GM19328 (cell line): ENCODE measurements around the gene HYAL1.
"Not testable (repeated sequence)": the region's sequence is repeated elsewhere in the genome, so short reads cannot be mapped to it uniquely, and the experiment has no call there.

ENCODE experiments used
- ATAC-seq: cut with Tn5 transposase; IDR thresholded peaks from one replicate; pipeline ENCODE4 v1.9.1; 2021; ENCODE audit warnings: mild to moderate bottlenecking, moderate library complexity; ENCODE audit not compliant: unreplicated experiment

HYAL1 gene

DNA sequence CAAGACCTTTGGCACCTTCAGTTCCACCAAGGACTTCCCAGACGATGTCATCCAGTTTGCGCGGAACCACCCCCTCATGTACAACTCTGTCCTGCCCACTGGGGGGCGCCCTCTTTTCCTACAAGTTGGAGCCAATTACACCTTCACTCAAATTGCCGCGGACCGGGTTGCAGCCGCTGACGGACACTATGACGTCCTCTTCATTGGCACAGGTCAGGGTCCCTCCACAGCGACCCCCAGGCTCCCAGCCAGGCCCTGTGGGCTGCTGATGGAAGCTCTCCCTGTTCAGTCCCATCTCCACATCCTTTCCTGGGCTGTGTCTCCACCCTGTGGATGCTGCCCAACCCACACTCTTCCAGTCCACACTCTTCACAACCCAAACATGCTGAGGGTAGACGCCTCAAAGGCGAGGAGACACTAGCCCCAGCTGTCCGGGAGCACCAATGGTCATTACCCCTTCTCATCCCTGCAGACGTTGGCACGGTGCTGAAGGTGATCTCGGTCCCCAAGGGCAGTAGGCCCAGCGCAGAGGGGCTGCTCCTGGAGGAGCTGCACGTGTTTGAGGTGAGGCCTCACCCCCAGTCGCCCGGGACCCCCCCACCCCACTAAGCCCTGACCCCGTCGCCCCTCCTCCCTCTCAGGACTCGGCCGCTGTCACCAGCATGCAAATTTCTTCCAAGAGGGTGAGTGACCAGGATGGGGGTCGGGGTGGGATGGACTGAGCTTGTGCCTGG, 28.8 kb downstream of the HYAL1 start:
- no peak for ATAC-seq

DNA sequence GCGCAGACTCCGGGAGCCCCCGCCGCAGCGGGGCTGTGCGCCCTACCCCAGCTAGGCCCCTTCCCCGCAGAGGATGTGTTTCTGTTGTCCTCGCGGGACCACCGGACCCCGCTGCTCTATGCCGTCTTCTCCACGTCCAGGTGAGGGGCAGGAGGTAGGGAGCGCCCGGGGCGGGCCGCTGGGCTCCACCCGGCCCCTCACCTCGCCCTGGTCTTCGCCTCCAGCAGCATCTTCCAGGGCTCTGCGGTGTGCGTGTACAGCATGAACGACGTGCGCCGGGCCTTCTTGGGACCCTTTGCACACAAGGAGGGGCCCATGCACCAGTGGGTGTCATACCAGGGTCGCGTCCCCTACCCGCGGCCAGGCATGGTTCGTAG, 29.7 kb downstream of the HYAL1 start:
- ATAC-seq: no peak

GRCh38 chr3:50272911-50273688, 30.3 kb downstream of the HYAL1 start:
- ATAC-seq: peak; percentile 81

- ATAC-seq: not testable (repeated sequence)
Observed at GRCh38 chr3:50272538-50272910, 30.9 kb downstream of the HYAL1 start.

DNA sequence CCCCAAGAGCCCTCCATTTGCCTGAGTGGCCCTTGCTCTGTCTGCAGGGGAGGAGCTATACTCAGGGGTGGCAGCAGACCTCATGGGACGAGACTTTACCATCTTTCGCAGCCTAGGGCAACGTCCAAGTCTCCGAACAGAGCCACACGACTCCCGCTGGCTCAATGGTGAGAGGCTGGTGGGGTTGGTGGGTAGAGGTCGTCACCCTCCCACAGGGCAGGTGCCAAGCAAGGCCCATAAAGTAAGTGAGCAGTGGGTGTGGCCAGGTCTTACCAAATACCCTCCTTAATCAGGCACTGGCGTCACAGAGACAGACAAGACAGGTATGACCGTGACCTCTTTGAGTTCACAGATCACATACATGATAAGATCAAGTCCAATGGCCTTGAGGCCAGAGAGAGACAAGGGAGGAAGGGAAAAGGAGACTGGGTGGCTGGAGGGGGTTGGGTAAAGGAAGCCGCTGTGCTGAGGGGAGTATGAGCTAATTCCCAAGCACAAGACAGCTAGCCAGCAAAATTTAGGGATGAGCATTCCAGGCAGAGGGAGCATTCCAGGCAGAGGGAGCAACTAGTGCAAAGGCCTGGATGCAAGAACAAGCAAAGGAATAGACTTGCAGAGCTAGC, 31.9 kb downstream of the HYAL1 start:
- ATAC-seq: no peak

DNA sequence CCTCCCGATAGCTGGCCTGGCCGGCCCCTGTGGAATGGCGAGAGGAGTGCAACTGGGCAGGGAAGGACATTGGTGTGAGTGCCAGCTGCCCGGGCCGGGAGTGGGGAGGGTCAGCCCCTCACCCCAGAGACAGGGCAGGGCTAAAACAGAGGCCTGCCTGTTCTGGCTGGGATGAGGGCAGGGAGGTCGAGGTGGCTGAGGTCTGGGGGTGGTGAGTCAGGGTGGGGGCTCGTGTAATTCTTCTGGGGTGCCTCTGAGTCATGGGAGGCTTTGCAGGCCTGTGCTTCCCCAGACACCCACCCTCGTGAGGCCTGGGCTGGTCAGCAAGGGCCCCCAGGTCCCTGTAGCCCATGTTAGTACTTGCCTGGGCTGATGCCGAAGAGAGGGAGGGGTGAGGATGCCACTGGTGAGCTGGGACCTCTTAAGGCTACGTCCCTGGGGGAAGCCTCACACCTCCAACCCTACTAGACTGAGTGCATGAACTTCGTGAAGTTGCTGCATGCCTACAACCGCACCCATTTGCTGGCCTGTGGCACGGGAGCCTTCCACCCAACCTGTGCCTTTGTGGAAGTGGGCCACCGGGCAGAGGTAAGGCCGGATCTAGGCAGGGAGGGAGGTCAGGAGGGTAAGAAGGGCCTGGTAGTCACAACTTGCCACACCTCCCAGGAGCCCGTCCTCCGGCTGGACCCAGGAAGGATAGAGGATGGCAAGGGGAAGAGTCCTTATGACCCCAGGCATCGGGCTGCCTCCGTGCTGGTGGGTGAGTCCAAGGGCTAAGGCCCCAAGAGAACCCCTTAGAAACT, 32.8 kb downstream of the HYAL1 start:
- no peak for ATAC-seq

- no peak for ATAC-seq
Observed at GRCh38 chr3:50269977-50270413, 33.4 kb downstream of the HYAL1 start.

GRCh38 chr3:50269460-50269859, 33.9 kb downstream of the HYAL1 start:
- no peak for ATAC-seq

DNA sequence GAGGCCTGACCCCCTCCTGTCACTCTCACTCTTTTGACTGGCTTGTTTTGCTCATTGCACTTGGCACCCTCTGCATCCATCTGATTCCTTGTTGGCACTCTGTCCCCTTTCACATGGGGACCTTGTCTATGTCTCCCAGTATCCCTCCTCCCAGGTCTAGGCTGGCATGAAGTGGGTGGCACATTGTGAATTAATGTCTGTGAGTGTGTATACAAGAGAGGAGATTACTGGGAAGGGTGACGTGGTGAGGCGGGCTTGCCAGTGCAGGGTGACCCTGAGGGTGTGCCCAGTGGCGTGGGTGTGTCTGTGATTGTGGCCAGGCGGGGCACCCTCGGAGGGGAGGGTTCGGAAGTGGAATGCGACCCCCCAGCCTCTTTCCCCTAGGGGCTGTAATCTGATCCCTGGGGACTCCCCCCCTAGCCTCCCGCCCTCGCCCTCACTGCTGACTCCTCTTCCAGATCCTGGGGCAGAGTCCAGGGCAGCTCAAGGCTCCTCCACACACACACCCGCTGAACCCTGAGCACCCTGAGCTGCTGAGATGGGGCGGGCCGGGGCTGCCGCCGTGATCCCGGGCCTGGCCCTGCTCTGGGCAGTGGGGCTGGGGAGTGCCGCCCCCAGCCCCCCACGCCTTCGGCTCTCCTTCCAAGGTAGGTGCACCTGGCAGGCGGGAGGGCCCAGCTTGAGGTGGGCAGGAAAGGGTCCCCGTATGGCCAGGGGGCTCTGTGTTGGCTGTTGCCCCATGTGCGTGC, 34.5 kb downstream of the HYAL1 start, which contains the start of gene SEMA3B:
SEMA3B (plus strand) TSS at position 445 of the 749 bp plus-strand sequence; CDS start at position 539, 94 bp downstream.
- no peak for ATAC-seq

DNA sequence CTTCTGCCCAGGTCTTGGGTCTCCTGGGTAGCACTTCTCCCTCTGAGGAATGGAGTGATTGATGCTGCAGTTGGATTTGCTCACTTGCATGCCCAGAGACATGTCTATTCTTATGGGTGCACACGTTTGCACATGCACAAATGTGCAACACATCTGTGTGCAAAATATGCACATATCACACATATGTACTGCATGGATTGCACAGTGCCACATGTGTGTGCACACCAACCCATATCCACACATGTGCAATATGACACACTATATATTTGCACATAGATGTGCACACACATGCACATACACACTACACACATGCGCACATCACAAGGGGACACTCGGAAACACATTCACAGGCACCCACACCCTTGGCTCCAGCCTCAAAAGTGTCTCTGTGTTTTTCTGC, 35.1 kb downstream of the HYAL1 start:
- no peak for ATAC-seq

- no peak for ATAC-seq
Observed at GRCh38 chr3:50267280-50267913, 36.0 kb downstream of the HYAL1 start.

GRCh38 chr3:50266836-50267235, 36.5 kb downstream of the HYAL1 start:
- no peak for ATAC-seq

DNA sequence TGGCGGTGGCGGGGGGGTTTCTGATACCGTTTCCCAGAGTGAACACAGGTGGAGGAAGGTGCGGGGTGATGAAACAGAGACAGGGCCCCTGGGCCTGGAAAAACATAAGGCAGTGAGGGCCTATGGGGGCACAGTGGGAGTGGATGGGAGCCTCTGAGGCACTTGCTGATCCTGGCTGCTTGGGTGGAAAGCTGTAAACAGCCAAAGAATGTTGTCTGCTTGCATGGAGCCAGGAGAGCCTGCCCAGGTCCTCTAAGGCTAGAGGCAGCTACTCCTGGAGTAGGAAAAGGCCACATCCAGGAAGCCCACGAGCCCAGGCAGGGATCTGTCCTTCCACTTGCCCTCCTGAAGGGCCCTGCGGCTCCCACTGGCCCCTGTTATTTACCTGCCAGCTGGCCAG, 37.4 kb downstream of the HYAL1 start:
- no peak for ATAC-seq

GRCh38 chr3:50265571-50265970, 37.8 kb downstream of the HYAL1 start:
- no peak for ATAC-seq

DNA sequence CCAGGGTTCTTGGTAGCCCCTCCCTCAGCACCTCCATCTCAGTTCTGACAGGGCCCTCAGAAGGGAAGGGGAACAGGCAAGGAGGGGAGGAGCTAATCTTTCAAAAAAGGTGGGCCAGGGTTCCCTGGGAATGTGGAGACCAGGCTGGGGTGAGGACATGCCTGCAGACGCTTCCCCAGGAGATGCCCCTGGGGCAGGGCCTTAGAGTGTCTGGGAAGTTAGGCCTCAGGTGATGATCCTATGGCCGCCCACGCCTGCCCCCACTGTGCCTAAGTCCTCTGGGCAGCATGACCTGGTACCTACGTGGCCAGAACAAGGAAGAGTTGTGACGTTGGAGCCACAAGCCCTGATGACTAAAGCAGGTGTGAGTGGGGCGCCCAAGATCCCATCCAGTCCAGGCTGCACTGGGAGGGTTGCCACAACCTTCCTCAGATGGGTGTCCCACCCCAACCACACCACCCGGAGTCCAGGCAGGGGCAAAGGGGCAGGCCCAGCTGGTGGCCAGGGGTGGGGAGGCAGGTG, 38.3 kb downstream of the HYAL1 start:
- no peak for ATAC-seq

GRCh38 chr3:50264383-50264963, 38.9 kb downstream of the HYAL1 start:
- ATAC-seq: no peak

- no peak for ATAC-seq
Observed at GRCh38 chr3:50263478-50264382, 39.6 kb downstream of the HYAL1 start.

DNA sequence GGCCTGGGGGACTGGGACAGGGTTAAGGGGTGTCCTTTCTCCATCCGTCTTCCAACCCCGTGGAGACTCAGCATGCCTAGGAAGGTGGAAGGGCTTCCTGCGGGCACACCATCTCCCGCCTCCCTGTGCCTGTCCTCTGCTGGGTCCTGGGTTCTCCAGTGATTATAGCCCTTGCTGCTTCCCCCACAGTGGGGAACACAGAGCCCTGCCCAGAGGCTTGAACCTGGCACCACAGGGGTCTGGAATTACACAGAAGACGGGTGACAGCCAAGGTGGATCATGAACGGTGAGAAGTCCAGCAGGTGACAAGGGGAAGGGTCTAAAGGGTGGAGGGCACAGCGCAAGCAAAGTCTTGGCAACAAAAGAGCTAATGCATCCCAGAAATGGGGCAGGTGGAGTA, 40.6 kb downstream of the HYAL1 start:
- ATAC-seq: no peak
